HepG2 (cell line): ENCODE data around the gene SH3D21. TPM values are rescaled to one million over a fixed set of nuclear protein-coding genes. Genes with fewer than 3 reads are reported as not detected.

Experiments used
- ADNP ChIP-seq: sonication (generic); formaldehyde crosslinking; IDR thresholded peaks from 2 replicates; pipeline ENCODE4 v1.4.0; 2020; ENCODE audit warnings: missing genetic modification reagents
- ARNTL ChIP-seq: sonication (generic); formaldehyde crosslinking; IDR thresholded peaks from 2 replicates; pipeline ENCODE4 v1.4.0; 2020; ENCODE audit warnings: mild to moderate bottlenecking, missing genetic modification reagents
- CCDC6 ChIP-seq: sonication (generic); formaldehyde crosslinking; IDR thresholded peaks from 2 replicates; pipeline ENCODE4 v1.8.1; 2022; ENCODE audit warnings: mild to moderate bottlenecking, missing genetic modification reagents, moderate library complexity
- DMAP1 ChIP-seq: IDR thresholded peaks from 2 replicates; pipeline ENCODE4 v1.6.1; 2016
- ETV5 ChIP-seq: IDR thresholded peaks from 2 replicates; pipeline ENCODE4 v1.6.1; 2018; ENCODE audit warnings: missing biosample characterization, missing genetic modification reagents, inconsistent platforms, borderline replicate concordance
- FOXC1 ChIP-seq: sonication (generic); formaldehyde crosslinking; IDR thresholded peaks from 2 replicates; pipeline ENCODE4 v1.8.0; 2022; ENCODE audit warnings: mild to moderate bottlenecking, missing genetic modification reagents, borderline replicate concordance
- GZF1 ChIP-seq: sonication (generic); formaldehyde crosslinking; IDR thresholded peaks from 2 replicates; pipeline ENCODE4 v1.5.1; 2020; ENCODE audit warnings: mild to moderate bottlenecking, missing genetic modification reagents
- HES4 ChIP-seq: sonication (generic); formaldehyde crosslinking; IDR thresholded peaks from 2 replicates; pipeline ENCODE4 v1.9.0; 2021; ENCODE audit warnings: mild to moderate bottlenecking, missing genetic modification reagents, borderline replicate concordance
- IKZF1 ChIP-seq: fragments of 450-650 bp; IDR thresholded peaks from 2 replicates; pipeline ENCODE4 v1.7.1; 2016
- NFRKB ChIP-seq: fragments of 450-650 bp; IDR thresholded peaks from 2 replicates; pipeline ENCODE4 v1.6.1; 2017
- NFYC ChIP-seq: IDR thresholded peaks from 2 replicates; pipeline ENCODE4 v1.6.1; 2016; ENCODE audit warnings: missing genetic modification reagents, missing compliant biosample characterization
- RCOR2 ChIP-seq: IDR thresholded peaks from 2 replicates; pipeline ENCODE4 v1.6.1; 2016; ENCODE audit warnings: missing biosample characterization, missing genetic modification reagents
- SP4 ChIP-seq: sonication (generic); formaldehyde crosslinking; IDR thresholded peaks from 2 replicates; pipeline ENCODE4 v1.8.1; 2023; ENCODE audit warnings: mild to moderate bottlenecking, missing genetic modification reagents
- SRSF9 ChIP-seq: fragments of 200-400 bp; formaldehyde crosslinking; IDR thresholded peaks from 2 replicates; pipeline ENCODE4 v1.6.1; 2018; ENCODE audit warnings: borderline replicate concordance, mild to moderate bottlenecking, low read depth, low read length; ENCODE audit not compliant: insufficient read depth, poor library complexity, severe bottlenecking
- STAT6 ChIP-seq: sonication (generic); formaldehyde crosslinking; IDR thresholded peaks from 2 replicates; pipeline ENCODE4 v1.4.0; 2020; ENCODE audit warnings: missing genetic modification reagents, mild to moderate bottlenecking, borderline replicate concordance
- U2AF2 ChIP-seq: fragments of 200-400 bp; formaldehyde crosslinking; IDR thresholded peaks from 2 replicates; pipeline ENCODE4 v1.6.1; 2017; ENCODE audit warnings: low read depth, mild to moderate bottlenecking, low read length
- ZIK1 ChIP-seq: sonication (generic); formaldehyde crosslinking; IDR thresholded peaks from 2 replicates; pipeline ENCODE4 v1.5.0; 2020; ENCODE audit warnings: mild to moderate bottlenecking, low read depth, missing genetic modification reagents, borderline replicate concordance
- ZNF225 ChIP-seq: sonication (generic); formaldehyde crosslinking; IDR thresholded peaks from 2 replicates; pipeline ENCODE4 v1.4.0; 2020; ENCODE audit warnings: mild to moderate bottlenecking, missing genetic modification reagents
- ZNF235 ChIP-seq: sonication (generic); formaldehyde crosslinking; IDR thresholded peaks from 2 replicates; pipeline ENCODE4 v1.8.1; 2023; ENCODE audit warnings: mild to moderate bottlenecking, missing genetic modification reagents, borderline replicate concordance
- ZNF552 ChIP-seq: sonication (generic); formaldehyde crosslinking; IDR thresholded peaks from 2 replicates; pipeline ENCODE4 v1.9.0; 2022; ENCODE audit warnings: missing genetic modification reagents, mild to moderate bottlenecking, borderline replicate concordance
- ZNF577 ChIP-seq: sonication (generic); formaldehyde crosslinking; IDR thresholded peaks from 2 replicates; pipeline ENCODE4 v1.4.0; 2020; ENCODE audit warnings: mild to moderate bottlenecking, low read depth, missing genetic modification reagents, borderline replicate concordance
- polyA plus RNA-seq, 8 experiments: library from polyadenylated mRNA; depleted of rRNA in 3 of 8; stranded (reverse) in 7 of 8; unstranded in 1 of 8; fragments of >200 nt; fragmentation: Illumina TruSeq in 4 of 8; extraction: Trizol in 4 of 8; gene quantifications; 2 replicates each; pipeline versions ENCODE4 v1.2.1 to v1.2.3, GENCODE V29; 2011 to 2016; ENCODE audit warnings: low read depth in 4 of 8, missing spikeins in 1 of 8, mixed read lengths in 1 of 8; ENCODE audit not compliant: insufficient read depth in 1 of 8
- total RNA-seq, 5 experiments: library from RNA; depleted of rRNA; stranded (reverse); fragments of >200 nt; fragmentation: Illumina TruSeq; extraction: Trizol; gene quantifications; 2 replicates each; pipeline ENCODE4 v1.2.3, GENCODE V29; 2016; ENCODE audit warnings: low read depth in 1 of 5
- TF ChIP-seq, protein P1 (sequence below): sonication (generic); formaldehyde crosslinking; IDR thresholded peaks from 2 replicates; pipeline ENCODE4 v1.4.0; 2020; ENCODE audit warnings: missing genetic modification reagents, borderline replicate concordance
- TF ChIP-seq, protein P2 (sequence below): sonication (generic); formaldehyde crosslinking; IDR thresholded peaks from 2 replicates; pipeline ENCODE4 v1.8.0; 2022; ENCODE audit warnings: mild to moderate bottlenecking, missing genetic modification reagents
- TF ChIP-seq, protein P3 (sequence below): sonication (generic); formaldehyde crosslinking; IDR thresholded peaks from 2 replicates; pipeline ENCODE4 v1.5.1; 2020; ENCODE audit warnings: mild to moderate bottlenecking, missing genetic modification reagents, moderate library complexity

SH3D21 gene
- total and polyA plus RNA-seq, 2 of the 13 experiments (the other 11 are each of a cell fraction or from before 2014, with no cell fraction given): 5.1 to 8.6 TPM

DNA sequence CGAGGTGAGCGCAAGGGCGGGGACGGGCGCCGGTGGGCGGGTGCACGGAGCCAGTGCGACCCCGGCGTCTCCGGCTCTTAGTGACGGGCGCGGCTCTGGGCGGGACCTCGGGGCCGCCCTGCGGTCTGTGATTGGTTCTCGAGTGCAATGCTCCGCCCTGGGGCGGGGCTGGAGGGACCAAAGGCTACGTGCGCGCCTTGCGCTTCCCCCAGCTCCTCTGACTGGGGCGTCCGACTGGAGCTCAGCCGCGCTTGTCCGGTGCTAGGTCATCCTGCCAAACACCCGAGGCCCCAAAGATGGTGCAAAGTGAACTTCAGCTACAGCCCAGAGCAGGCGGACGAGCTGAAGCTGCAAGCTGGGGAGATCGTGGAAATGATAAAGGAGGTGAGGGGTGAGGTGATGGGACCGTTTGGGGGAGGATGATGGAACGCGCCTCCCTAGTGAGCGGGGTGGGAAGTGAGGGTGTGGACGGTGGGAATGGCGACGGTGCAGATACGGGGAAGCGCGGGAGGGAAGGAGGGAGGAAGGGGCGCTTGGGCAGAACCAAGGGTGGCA lies 811 bp downstream of the SH3D21 start (continued):
- no peak for TF ChIP-seq GZF1
- TF ChIP-seq NFYC: peak; percentile 81
- TF ChIP-seq ZIK1 (CRISPR knock-in tag): peak; percentile 64; the same call in 1 of the 2 replicates
- no peak for TF ChIP-seq NFRKB
- no peak for TF ChIP-seq ADNP (CRISPR knock-in tag)
- TF ChIP-seq ZNF235 (CRISPR knock-in tag): no peak
- TF ChIP-seq, protein P1, sequence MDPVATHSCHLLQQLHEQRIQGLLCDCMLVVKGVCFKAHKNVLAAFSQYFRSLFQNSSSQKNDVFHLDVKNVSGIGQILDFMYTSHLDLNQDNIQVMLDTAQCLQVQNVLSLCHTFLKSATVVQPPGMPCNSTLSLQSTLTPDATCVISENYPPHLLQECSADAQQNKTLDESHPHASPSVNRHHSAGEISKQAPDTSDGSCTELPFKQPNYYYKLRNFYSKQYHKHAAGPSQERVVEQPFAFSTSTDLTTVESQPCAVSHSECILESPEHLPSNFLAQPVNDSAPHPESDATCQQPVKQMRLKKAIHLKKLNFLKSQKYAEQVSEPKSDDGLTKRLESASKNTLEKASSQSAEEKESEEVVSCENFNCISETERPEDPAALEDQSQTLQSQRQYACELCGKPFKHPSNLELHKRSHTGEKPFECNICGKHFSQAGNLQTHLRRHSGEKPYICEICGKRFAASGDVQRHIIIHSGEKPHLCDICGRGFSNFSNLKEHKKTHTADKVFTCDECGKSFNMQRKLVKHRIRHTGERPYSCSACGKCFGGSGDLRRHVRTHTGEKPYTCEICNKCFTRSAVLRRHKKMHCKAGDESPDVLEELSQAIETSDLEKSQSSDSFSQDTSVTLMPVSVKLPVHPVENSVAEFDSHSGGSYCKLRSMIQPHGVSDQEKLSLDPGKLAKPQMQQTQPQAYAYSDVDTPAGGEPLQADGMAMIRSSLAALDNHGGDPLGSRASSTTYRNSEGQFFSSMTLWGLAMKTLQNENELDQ (CRISPR knock-in tag): no peak
- TF ChIP-seq FOXC1 (CRISPR knock-in tag): peak; percentile 50; the same call in 1 of the 2 replicates
- peak; percentile 99 for TF ChIP-seq SP4 (CRISPR knock-in tag)
- TF ChIP-seq SRSF9: no peak
- no peak for TF ChIP-seq U2AF2
- TF ChIP-seq ETV5 (CRISPR knock-in tag): peak; percentile 18; the same call in 1 of the 2 replicates
- TF ChIP-seq RCOR2 (CRISPR knock-in tag): no peak
- peak; percentile 87 for TF ChIP-seq ZNF552 (CRISPR knock-in tag)
- TF ChIP-seq CCDC6 (CRISPR knock-in tag): peak; percentile 25; the same call in 1 of the 2 replicates
- TF ChIP-seq ZNF225 (CRISPR knock-in tag): no peak
- TF ChIP-seq ARNTL (CRISPR knock-in tag): no peak; the same call in 1 of the 2 replicates
- peak; percentile 67; the same call in 1 of the 2 replicates for TF ChIP-seq DMAP1 (CRISPR knock-in tag)
- TF ChIP-seq, protein P2, sequence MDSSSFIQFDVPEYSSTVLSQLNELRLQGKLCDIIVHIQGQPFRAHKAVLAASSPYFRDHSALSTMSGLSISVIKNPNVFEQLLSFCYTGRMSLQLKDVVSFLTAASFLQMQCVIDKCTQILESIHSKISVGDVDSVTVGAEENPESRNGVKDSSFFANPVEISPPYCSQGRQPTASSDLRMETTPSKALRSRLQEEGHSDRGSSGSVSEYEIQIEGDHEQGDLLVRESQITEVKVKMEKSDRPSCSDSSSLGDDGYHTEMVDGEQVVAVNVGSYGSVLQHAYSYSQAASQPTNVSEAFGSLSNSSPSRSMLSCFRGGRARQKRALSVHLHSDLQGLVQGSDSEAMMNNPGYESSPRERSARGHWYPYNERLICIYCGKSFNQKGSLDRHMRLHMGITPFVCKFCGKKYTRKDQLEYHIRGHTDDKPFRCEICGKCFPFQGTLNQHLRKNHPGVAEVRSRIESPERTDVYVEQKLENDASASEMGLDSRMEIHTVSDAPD (CRISPR knock-in tag): no peak
- TF ChIP-seq HES4 (CRISPR knock-in tag): peak; percentile 9; the same call in 1 of the 2 replicates
- no peak for TF ChIP-seq IKZF1
- TF ChIP-seq STAT6: no peak
- TF ChIP-seq ZNF577: no peak
- TF ChIP-seq, protein P3, sequence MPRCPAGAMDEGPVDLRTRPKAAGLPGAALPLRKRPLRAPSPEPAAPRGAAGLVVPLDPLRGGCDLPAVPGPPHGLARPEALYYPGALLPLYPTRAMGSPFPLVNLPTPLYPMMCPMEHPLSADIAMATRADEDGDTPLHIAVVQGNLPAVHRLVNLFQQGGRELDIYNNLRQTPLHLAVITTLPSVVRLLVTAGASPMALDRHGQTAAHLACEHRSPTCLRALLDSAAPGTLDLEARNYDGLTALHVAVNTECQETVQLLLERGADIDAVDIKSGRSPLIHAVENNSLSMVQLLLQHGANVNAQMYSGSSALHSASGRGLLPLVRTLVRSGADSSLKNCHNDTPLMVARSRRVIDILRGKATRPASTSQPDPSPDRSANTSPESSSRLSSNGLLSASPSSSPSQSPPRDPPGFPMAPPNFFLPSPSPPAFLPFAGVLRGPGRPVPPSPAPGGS (CRISPR knock-in tag): no peak
